GM19452 (cell line): ENCODE measurements around the gene NYNRIN.
"Not testable (repeated sequence)": the region's sequence is repeated elsewhere in the genome, so short reads cannot be mapped to it uniquely, and the experiment has no call there.

Experiments used
- ATAC-seq: cut with Tn5 transposase; IDR thresholded peaks from one replicate; pipeline ENCODE4 v1.9.1; 2021; ENCODE audit not compliant: unreplicated experiment

The NYNRIN gene

GRCh38 chr14:24442240-24443052 lies 43.6 kb downstream of the NYNRIN start, which contains the start of gene SDR39U1:
TSS of gene SDR39U1 (minus strand) at chr14:24442776. CDS start at chr14:24442769, 7 bp downstream.
- ATAC-seq: peak; percentile 88

GRCh38 chr14:24443053-24443665 lies 44.4 kb downstream of the NYNRIN start:
- no peak for ATAC-seq

DNA sequence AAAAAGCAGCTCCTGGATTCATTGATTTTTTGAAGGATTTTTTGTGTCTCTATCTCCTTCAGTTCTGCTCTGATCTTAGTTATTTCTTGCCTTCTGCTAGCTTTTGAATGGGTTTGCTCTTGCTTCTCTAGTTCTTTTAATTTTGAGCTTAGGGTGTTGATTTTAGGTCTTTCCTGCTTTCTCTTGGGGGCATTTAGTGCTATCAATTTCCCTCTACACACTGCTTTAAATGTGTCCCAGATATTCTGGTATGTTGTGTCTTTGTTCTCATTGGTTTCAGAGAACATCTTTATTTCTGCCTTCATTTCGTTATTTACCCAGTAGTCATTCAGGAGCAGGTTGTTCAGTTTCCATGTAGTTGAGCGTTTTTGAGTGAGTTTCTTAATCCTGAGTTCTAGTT lies 52.0 kb downstream of the NYNRIN start:
- not testable (repeated sequence) for ATAC-seq

DNA sequence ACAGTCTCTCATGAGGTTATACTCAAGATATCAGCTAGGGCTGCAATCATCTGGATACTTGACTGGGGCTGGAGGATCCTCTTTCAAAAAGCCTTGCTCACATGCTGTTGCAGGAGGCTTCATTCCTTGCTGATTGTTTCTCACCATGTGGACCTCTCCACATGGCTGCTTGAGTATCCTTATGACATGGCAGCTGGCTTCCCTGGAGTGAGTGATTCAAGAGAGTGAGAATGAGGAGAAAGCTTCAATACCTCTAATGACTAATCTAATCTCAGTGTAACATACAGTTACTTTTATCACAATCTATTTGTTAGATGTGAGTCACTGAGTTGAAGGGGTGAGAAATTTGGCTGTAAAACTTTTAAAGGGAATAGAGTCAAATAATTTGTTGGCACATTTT lies 58.2 kb downstream of the NYNRIN start:
- no peak for ATAC-seq

DNA sequence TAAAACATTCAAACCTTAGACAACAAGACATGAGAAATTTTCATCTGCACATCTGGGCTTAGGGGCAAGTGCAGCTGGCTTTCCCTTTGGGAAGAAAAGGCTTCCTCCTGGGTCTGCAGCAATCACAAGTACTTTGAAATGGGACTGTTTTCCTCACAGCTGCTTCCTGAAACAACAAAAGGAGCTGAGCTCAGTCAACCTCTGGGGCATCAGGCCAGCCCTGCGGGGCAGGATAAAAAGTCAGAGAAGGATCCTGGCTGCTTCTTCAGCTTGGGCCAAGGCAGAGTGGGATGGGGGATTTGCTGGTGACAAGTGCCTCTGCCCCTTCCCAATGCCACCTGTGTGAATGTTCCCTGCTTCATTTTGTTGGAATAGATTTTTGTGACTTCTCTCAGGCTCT lies 59.9 kb downstream of the NYNRIN start:
- no peak for ATAC-seq

- ATAC-seq: no peak
Observed at GRCh38 chr14:24459331-24459730, 60.5 kb downstream of the NYNRIN start.

DNA sequence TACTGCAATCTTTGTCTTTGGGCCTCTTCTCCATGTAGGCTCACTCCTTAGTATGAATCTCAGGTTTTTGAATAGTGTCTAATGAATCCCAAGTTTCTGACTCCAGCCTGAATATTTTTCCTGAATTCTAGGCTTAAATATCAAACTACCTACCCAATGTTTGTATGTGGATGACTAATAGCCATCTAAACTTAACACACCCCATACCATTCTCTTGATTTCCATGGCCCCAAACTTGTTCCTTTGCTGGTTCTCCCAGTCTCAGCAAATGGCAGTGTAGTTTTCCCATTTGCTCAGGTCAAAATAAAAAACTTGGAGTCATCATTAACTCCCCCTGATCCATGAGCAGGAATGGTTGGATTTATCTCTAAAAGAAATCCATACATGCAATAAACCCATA lies 62.5 kb downstream of the NYNRIN start:
- ATAC-seq: no peak

- ATAC-seq: no peak
Observed at GRCh38 chr14:24463017-24463883, 64.4 kb downstream of the NYNRIN start.

DNA sequence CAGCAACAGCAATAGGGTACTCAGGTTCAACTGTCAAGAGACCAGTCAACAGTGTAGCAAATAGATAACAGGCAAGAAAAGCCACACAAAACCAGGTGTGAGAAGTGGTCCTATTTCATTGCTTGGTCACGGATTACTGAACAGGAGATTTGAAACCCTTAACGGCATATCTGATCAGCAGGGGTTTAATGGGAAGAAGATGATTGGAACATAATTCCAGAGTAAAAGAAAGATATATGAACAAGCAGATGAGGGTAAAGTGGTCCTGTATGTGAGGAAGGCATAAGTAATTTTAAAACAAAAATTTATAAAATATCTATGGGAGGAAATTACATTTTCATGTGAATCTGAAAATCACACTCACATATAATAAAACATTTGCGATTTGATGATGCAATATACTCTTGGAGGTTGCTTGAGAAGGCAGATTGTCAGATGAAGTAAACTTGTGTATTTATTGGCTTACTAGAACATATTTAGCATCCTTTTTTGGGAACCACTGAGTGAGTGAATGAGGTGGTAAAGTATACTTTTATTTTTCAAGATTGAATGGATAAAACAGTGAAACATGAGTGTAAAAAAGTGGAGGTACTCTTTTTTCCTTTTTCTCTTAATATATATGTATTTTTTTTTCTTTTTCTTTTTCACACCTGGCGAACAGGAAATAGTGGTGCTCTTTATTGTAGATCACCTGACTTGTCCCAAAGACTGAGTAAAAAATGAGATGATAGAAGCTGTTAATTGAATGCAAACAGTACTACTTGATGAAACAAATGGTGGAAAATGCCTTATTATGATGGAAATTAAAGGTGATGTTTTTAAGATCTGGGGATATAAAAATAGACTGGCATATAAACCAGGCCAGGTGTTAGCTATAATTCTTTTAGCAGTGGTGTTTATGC lies 65.3 kb downstream of the NYNRIN start:
- ATAC-seq: no peak

- ATAC-seq: no peak
Observed at GRCh38 chr14:24465368-24465767, 66.6 kb downstream of the NYNRIN start.

DNA sequence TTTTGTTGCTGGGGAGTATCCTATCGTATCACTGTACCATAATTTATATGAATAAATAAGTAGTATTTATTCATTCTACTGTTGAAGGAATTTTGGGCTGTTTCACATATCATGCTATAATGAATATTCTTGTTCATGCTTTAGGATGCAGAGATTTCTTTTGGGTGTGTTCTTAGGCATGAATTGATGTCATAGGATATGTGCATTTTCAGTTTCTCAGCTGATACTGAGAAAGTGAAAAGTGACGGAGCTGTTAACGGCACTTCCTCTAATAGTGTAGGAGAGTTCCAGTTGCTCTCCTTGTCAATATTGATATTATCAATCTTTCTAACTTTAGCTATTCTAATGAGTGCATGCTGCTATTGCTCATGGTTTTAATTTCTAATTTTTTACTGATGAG lies 67.0 kb downstream of the NYNRIN start:
- no peak for ATAC-seq
